CD8-positive, alpha-beta memory T cell (primary cell): ENCODE data around the gene GSTM2. TPM values are rescaled to one million over a fixed set of nuclear protein-coding genes. Genes with fewer than 3 reads are reported as not detected.
A peak's percentile ranks its signal among the peaks of the same experiment; 100 is the strongest.
"Not testable (repeated sequence)": the region's sequence is repeated elsewhere in the genome, so short reads cannot be mapped to it uniquely, and the experiment has no call there.

Source experiments
- CTCF ChIA-PET: fragments of 350-600 bp; sonication (Branson Sonifier 250); formaldehyde crosslinking; loops from one replicate; lab custom pipeline; 2021; ENCODE audit warnings: antibody characterized with exemption; lab: Charles Lee
- POLR2A ChIA-PET: fragments of 350-600 bp; sonication (Branson Sonifier 250); formaldehyde crosslinking; loops from one replicate; lab custom pipeline; 2021; ENCODE audit warnings: antibody characterized with exemption; lab: Charles Lee
- DNase-seq, 5 donors: peaks; one replicate each; pipeline versions ENCODE4 v3.0.0 to v3.0.0-alpha.2; 2020 to 2022; ENCODE audit warnings: mixed read lengths in 1 of 5
- H3K27ac ChIP-seq: one replicate; pipeline ENCODE4 v1.7.0; 2013; ENCODE audit warnings: low read depth, mild to moderate bottlenecking, low read length, moderate library complexity
- H3K27me3 ChIP-seq: 2 replicates; pipeline ENCODE4 v1.7.0; 2013; ENCODE audit warnings: low read length, mild to moderate bottlenecking; ENCODE audit not compliant: insufficient read depth, poor library complexity, severe bottlenecking
- H3K36me3 ChIP-seq: 2 replicates; pipeline ENCODE4 v1.7.0; 2013; ENCODE audit warnings: mild to moderate bottlenecking, low read length, moderate library complexity; ENCODE audit not compliant: insufficient read depth
- H3K4me1 ChIP-seq: 2 replicates; pipeline ENCODE4 v1.7.0; 2013; ENCODE audit warnings: mild to moderate bottlenecking, low read length, moderate library complexity; ENCODE audit not compliant: insufficient read depth
- H3K4me3 ChIP-seq: 2 replicates; pipeline ENCODE4 v1.7.0; 2013; ENCODE audit warnings: mild to moderate bottlenecking, low read length
- H3K9me3 ChIP-seq: 2 replicates; pipeline ENCODE4 v1.7.0; 2013; ENCODE audit warnings: mild to moderate bottlenecking, low read length
- H3K27ac Mint-ChIP-seq, 8 donors: one replicate each; pipeline ENCODE4 v1.8.0; 2020 to 2021; ENCODE audit warnings: mixed read lengths in 8 of 8, mild to moderate bottlenecking in 6 of 8, inconsistent platforms in 3 of 8, moderate library complexity in 3 of 8
- H3K27me3 Mint-ChIP-seq, 2 donors: one replicate each; pipeline ENCODE4 v1.8.0; 2020 to 2021; ENCODE audit warnings: mixed read lengths in 2 of 2, mild to moderate bottlenecking in 1 of 2, moderate library complexity in 1 of 2
- H3K36me3 Mint-ChIP-seq, 3 donors: one replicate each; pipeline ENCODE4 v1.8.0; 2020 to 2021; ENCODE audit warnings: mixed read lengths in 3 of 3, inconsistent platforms in 1 of 3, mild to moderate bottlenecking in 1 of 3
- H3K4me1 Mint-ChIP-seq, 3 donors: one replicate each; pipeline ENCODE4 v1.8.0; 2020 to 2021; ENCODE audit warnings: mixed read lengths in 3 of 3, inconsistent platforms in 1 of 3, mild to moderate bottlenecking in 1 of 3
- H3K4me3 Mint-ChIP-seq, 7 donors: one replicate each; pipeline ENCODE4 v1.8.0; 2020 to 2021; ENCODE audit warnings: mixed read lengths in 7 of 7, mild to moderate bottlenecking in 6 of 7, moderate library complexity in 4 of 7, inconsistent platforms in 2 of 7
- H3K9me3 Mint-ChIP-seq, 5 donors: one replicate each; pipeline ENCODE4 v1.8.0; 2020 to 2022; ENCODE audit warnings: mixed read lengths in 5 of 5, mild to moderate bottlenecking in 3 of 5, moderate library complexity in 2 of 5, inconsistent platforms in 1 of 5
- polyA plus RNA-seq: library from polyadenylated mRNA; unstranded; fragments of 300-500 nt; fragmentation: Illumina TruSeq; gene quantifications from one replicate; pipeline ENCODE4 v1.2.3, GENCODE V29; 2021
- total RNA-seq, 2 experiments: library from RNA; stranded (reverse); gene quantifications; one replicate each; pipeline ENCODE4 v1.2.3, GENCODE V29; 2021

The GSTM2 gene
- total and polyA plus RNA-seq, 3 experiments from 2014 or later = 2.6 to 3.1 (median 2.7) TPM

- Mint-ChIP-seq H3K27ac (no peak overlapping the region), H3K27me3 (peaks cover 0 to 2% of the 10 kb centered on the region in 2 donors), H3K36me3 (peaks cover 0 to 6% (median 0%) of the 10 kb centered on the region in 3 donors), H3K4me3 (peak overlapping the region in 3 of 7 donors; percentile 15 to 89 (median 41)), H3K4me1 (peaks cover 0 to 12% (median 0%) of the 10 kb centered on the region in 3 donors), H3K9me3 (peaks cover 0 to under 1% (median 0%) of the 10 kb centered on the region in 5 donors)
- H3K27ac ChIP-seq = no peak overlapping the region
- H3K27me3 ChIP-seq = no peaks in the 10 kb centered on the region
- no peaks in the 10 kb centered on the region for H3K4me1 ChIP-seq
- no peaks in the 10 kb centered on the region for H3K9me3 ChIP-seq
- no peak for DNase-seq
- POLR2A ChIA-PET = no interaction called here
- H3K4me3 ChIP-seq = no peak overlapping the region
- CTCF ChIA-PET = no interaction called here
- no peaks in the 10 kb centered on the region for H3K36me3 ChIP-seq
Observed at GRCh38 chr1:109689844-109690405, 22.1 kb downstream of the GSTM2 start.

- Histone ChIP-seq H3K27me3 (no peaks in the 10 kb centered on the region), H3K9me3 (no peaks in the 10 kb centered on the region), H3K4me3 (no peak overlapping the region), H3K36me3 (no peaks in the 10 kb centered on the region), H3K4me1 (no peaks in the 10 kb centered on the region), H3K27ac (no peak overlapping the region)
- Mint-ChIP-seq H3K9me3 (no peaks in the 10 kb centered on the region), H3K36me3 (peaks cover 0 to 6% (median 0%) of the 10 kb centered on the region in 3 donors), H3K27me3 (peaks cover 0 to 2% of the 10 kb centered on the region in 2 donors), H3K4me3 (no peak overlapping the region), H3K27ac (no peak overlapping the region), H3K4me1 (peaks cover 0 to 12% (median 0%) of the 10 kb centered on the region in 3 donors)
- CTCF ChIA-PET = no interaction called here
- POLR2A ChIA-PET = no interaction called here
- DNase-seq = no peak
Observed at GRCh38 chr1:109691759-109692158, 23.9 kb downstream of the GSTM2 start.

DNA sequence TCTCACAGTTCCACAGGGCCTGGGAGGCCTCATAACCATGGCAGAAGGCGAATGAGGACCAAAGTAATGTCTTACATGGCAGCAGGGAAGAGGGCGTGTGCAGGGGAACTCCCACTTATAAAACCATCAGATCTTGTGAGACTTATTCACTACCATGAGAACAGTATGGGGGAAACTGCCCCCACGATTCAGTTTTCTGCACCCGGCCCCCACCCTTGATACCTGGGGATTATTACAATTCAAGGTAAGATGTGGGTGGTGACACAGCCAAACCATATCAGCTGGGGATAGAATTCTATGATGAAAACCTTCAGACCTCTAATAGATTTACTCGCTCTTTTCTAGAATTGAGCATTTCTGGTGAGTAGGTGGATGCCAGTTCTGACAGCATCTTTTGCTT is 26.5 kb downstream of the GSTM2 start:
- H3K27me3 Mint-ChIP-seq, DNase-seq: not testable (repeated sequence)

DNA sequence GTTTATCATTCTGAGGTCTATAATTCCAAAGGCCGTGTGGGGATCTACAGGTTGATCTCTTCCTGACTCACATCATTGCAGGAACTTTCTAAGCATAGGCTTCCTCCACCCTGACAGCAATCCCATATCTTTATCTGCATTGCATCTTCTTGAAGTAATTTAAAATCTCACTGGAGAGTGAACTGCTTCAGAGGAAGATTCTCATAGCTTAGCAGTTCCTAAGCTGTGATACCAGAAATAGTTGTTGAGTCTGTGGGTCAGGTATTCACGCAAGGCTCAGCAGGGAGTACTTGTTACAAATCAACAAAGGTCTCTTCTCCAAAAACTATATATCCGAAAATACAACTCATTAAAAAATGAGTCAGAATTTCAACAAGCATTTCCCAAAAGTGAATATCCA is 27.3 kb downstream of the GSTM2 start:
- H3K36me3 ChIP-seq, H3K9me3 Mint-ChIP-seq, H3K4me3 Mint-ChIP-seq, DNase-seq, H3K4me3 ChIP-seq, H3K27me3 ChIP-seq, H3K9me3 ChIP-seq, H3K4me1 Mint-ChIP-seq, H3K27me3 Mint-ChIP-seq, H3K36me3 Mint-ChIP-seq, CTCF ChIA-PET, POLR2A ChIA-PET, H3K27ac Mint-ChIP-seq, H3K27ac ChIP-seq, H3K4me1 ChIP-seq: not testable (repeated sequence)

More for the DNA sequence above, 26.5 kb downstream of the GSTM2 start:
- H3K27me3 ChIP-seq, H3K4me3 Mint-ChIP-seq, H3K36me3 ChIP-seq, H3K9me3 Mint-ChIP-seq, H3K4me3 ChIP-seq, H3K27ac Mint-ChIP-seq, H3K4me1 ChIP-seq, H3K9me3 ChIP-seq, H3K36me3 Mint-ChIP-seq, POLR2A ChIA-PET, H3K4me1 Mint-ChIP-seq, H3K27ac ChIP-seq, CTCF ChIA-PET: not testable (repeated sequence)

DNA sequence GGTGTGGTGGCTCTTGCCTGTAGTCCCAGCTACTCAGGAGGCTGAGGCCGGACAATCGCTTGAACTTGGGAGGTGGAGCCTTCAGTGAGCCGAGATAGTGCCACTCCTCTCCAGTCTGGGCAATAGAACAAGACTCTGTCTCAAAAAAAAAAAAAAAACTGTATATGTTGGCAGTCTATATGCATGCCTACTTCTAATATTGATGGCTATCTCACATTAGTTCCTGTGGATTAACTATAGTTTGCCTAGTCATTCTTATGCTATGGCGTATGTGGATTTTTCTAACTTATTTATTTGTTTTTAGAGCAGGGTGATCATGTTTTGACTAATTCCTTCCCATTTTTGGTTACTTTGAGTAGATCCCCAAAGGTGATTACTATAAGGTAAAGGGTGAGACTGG is 29.2 kb downstream of the GSTM2 start:
- no peaks in the 10 kb centered on the region for H3K4me1 Mint-ChIP-seq
- H3K9me3 Mint-ChIP-seq = no peaks in the 10 kb centered on the region
- Histone ChIP-seq H3K4me1 (no peaks in the 10 kb centered on the region), H3K9me3 (no peaks in the 10 kb centered on the region), H3K4me3 (no peak overlapping the region), H3K27me3 (no peaks in the 10 kb centered on the region), H3K36me3 (no peaks in the 10 kb centered on the region), H3K27ac (no peak overlapping the region)
- no peak overlapping the region for H3K27ac Mint-ChIP-seq
- H3K4me3 Mint-ChIP-seq = no peak overlapping the region
- ChIA-PET CTCF (no interaction called here), POLR2A (no interaction called here)
- no peak for DNase-seq
- no peaks in the 10 kb centered on the region for H3K36me3 Mint-ChIP-seq
- no peaks in the 10 kb centered on the region for H3K27me3 Mint-ChIP-seq

- H3K9me3 ChIP-seq, H3K4me1 ChIP-seq, H3K4me3 Mint-ChIP-seq, H3K4me3 ChIP-seq, H3K9me3 Mint-ChIP-seq, CTCF ChIA-PET, H3K4me1 Mint-ChIP-seq, DNase-seq, H3K36me3 Mint-ChIP-seq, H3K27ac Mint-ChIP-seq, H3K36me3 ChIP-seq, H3K27me3 Mint-ChIP-seq, H3K27me3 ChIP-seq, H3K27ac ChIP-seq, POLR2A ChIA-PET: not testable (repeated sequence)
Observed at GRCh38 chr1:109697861-109698260, 30.0 kb downstream of the GSTM2 start.

- CTCF ChIA-PET, H3K36me3 Mint-ChIP-seq, POLR2A ChIA-PET: not testable (repeated sequence)
Observed at GRCh38 chr1:109702940-109703339, 35.1 kb downstream of the GSTM2 start.

GRCh38 chr1:109704173-109704572 is 36.3 kb downstream of the GSTM2 start:
- no peaks in the 10 kb centered on the region for H3K36me3 ChIP-seq
- peaks cover 10 to 29% of the 10 kb centered on the region in 2 donors for H3K27me3 Mint-ChIP-seq
- H3K9me3 ChIP-seq = no peaks in the 10 kb centered on the region
- no peak overlapping the region for H3K27ac Mint-ChIP-seq
- no peak overlapping the region for H3K4me3 ChIP-seq
- POLR2A ChIA-PET = no interaction called here
- DNase-seq = no peak
- H3K36me3 Mint-ChIP-seq = peaks cover 0 to 11% (median 10%) of the 10 kb centered on the region in 3 donors
- peaks cover 10 to 28% (median 20%) of the 10 kb centered on the region in 5 donors for H3K9me3 Mint-ChIP-seq
- H3K27me3 ChIP-seq = no peaks in the 10 kb centered on the region
- H3K27ac ChIP-seq = no peak overlapping the region
- H3K4me1 Mint-ChIP-seq = no peaks in the 10 kb centered on the region
- H3K4me1 ChIP-seq = no peaks in the 10 kb centered on the region
- CTCF ChIA-PET = no interaction called here
- no peak overlapping the region for H3K4me3 Mint-ChIP-seq

More at GRCh38 chr1:109702940-109703339, 35.1 kb downstream of the GSTM2 start:
- not testable (repeated sequence) for H3K4me1 ChIP-seq, H3K27ac ChIP-seq, H3K4me1 Mint-ChIP-seq, DNase-seq, H3K27ac Mint-ChIP-seq, H3K4me3 ChIP-seq, H3K4me3 Mint-ChIP-seq, H3K27me3 ChIP-seq, H3K9me3 ChIP-seq, H3K36me3 ChIP-seq
- peaks cover 10 to 27% of the 10 kb centered on the region in 2 donors for H3K27me3 Mint-ChIP-seq
- H3K9me3 Mint-ChIP-seq = peaks cover 0 to 18% (median 8%) of the 10 kb centered on the region in 5 donors
